Omental fat pad (tissue), 4 donors: ENCODE data around the gene FAM170B. TPM values are rescaled to one million over a fixed set of nuclear protein-coding genes. Genes with fewer than 3 reads are reported as not detected.

Experiments
- ATAC-seq: fragments of 150-250 bp; one replicate; pipeline ENCODE4 v1.9.1; 2016; ENCODE audit warnings: mild to moderate bottlenecking, moderate library complexity; ENCODE audit not compliant: low FRiP score
- DNase-seq: peaks from one replicate; pipeline ENCODE4 v3.0.0-alpha.2; 2019; ENCODE audit warnings: low spot score
- CTCF ChIP-seq, 3 donors: fragments of 450-650 bp; IDR thresholded peaks; one replicate each; pipeline ENCODE4 v1.5.1; 2016 to 2017; ENCODE audit warnings: antibody characterized with exemption in 3 of 3, mild to moderate bottlenecking in 3 of 3, moderate library complexity in 2 of 3
- total RNA-seq, 4 donors: library from RNA; depleted of rRNA; stranded (reverse); fragments of >200 nt; gene quantifications; one replicate each; pipeline ENCODE4 v1.1.0, GENCODE V29; 2016

FAM170B gene
- total RNA-seq, 4 donors from 2014 or later, result not detected

DNA sequence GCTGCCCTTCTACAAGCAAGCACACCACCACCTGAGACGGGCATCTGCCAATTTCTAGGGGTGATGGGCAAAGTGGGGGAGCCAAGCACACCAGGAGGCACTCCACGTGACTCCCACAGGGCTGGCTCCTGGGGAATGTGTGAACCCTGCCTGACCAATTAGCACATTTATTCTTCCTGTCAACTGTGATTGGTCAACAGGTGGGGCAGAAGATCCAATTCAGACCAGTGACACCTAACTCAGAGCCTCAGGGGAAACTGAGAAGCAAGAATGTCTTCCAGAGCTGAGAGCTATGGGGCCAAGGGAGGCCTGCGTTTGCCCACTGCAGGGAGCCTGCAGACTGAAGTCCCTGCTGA is 38.9 kb upstream of the FAM170B start:
- no peak for TF ChIP-seq CTCF (IDR thresholded peaks at IDR 0.05)
- DNase-seq (no peak), ATAC-seq (no peak)

GRCh38 chr10:49172061-49172776 is 38.4 kb upstream of the FAM170B start:
- no peak for TF ChIP-seq CTCF (IDR thresholded peaks at IDR 0.05)
- no peak for DNase-seq
- ATAC-seq, result no peak

GRCh38 chr10:49171326-49172060 is 37.7 kb upstream of the FAM170B start:
- DNase-seq, result no peak
- no peak for ATAC-seq
- TF ChIP-seq CTCF (IDR thresholded peaks at IDR 0.05), result no peak

GRCh38 chr10:49170632-49171325 is 37.0 kb upstream of the FAM170B start:
- DNase-seq (no peak), ATAC-seq (no peak)
- TF ChIP-seq CTCF (IDR thresholded peaks at IDR 0.05), result no peak

- ATAC-seq (no peak), DNase-seq (no peak)
- no peak for TF ChIP-seq CTCF (IDR thresholded peaks at IDR 0.05)
Measured at GRCh38 chr10:49169776-49170175, 36.0 kb upstream of the FAM170B start.

- DNase-seq (no peak), ATAC-seq (no peak)
- TF ChIP-seq CTCF (IDR thresholded peaks at IDR 0.05), result no peak
Measured at GRCh38 chr10:49168831-49169500, 35.1 kb upstream of the FAM170B start.
